ENCODE results near the gene POFUT2.

DNA sequence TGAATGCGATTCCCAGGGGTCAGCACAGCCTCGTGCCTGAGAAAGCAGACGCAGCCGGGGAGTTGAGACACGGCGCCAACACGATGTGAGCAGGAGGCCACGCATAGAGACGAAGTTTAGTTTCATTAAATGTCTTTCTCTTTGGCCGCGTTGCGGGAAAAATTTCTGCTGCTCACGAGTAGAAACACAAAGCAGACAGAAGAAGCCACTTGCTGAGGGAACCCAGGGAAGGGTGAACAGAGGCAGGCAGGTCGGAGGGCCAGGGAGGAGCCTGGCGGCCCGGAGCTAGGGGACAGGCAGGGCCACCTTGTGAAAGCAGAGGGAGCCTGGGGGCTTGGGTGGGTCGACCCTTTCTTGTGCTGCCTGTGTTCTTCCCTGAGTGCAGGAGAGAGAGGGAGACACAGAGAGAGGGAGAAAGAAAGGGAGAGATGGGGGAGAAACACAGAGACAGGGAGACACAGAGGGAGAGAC is 33.2 kb downstream of the POFUT2 start:
- TF ChIP-seq, protein P1, sequence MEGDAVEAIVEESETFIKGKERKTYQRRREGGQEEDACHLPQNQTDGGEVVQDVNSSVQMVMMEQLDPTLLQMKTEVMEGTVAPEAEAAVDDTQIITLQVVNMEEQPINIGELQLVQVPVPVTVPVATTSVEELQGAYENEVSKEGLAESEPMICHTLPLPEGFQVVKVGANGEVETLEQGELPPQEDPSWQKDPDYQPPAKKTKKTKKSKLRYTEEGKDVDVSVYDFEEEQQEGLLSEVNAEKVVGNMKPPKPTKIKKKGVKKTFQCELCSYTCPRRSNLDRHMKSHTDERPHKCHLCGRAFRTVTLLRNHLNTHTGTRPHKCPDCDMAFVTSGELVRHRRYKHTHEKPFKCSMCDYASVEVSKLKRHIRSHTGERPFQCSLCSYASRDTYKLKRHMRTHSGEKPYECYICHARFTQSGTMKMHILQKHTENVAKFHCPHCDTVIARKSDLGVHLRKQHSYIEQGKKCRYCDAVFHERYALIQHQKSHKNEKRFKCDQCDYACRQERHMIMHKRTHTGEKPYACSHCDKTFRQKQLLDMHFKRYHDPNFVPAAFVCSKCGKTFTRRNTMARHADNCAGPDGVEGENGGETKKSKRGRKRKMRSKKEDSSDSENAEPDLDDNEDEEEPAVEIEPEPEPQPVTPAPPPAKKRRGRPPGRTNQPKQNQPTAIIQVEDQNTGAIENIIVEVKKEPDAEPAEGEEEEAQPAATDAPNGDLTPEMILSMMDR (conservative IDR thresholded peaks at IDR 0.05; ENCODE audit: low read length), result no peak
- no peak for TF ChIP-seq EZH2phosphoT487 (IDR thresholded peaks at IDR 0.05; ENCODE audit: borderline replicate concordance, low read depth, low read length)
